Kidney (tissue), 14 donors: ENCODE results near the gene EPHB1. TPM values are rescaled to one million over a fixed set of nuclear protein-coding genes. Genes with fewer than 3 reads are reported as not detected.
"Not testable (repeated sequence)": the region's sequence is repeated elsewhere in the genome, so short reads cannot be mapped to it uniquely, and the experiment has no call there.

Experiments used
- DNase-seq, 5 donors: peaks; one replicate each; pipeline ENCODE4 v3.0.0-alpha.2; 2013 to 2020
- FAIRE-seq: peaks from 2 replicates; lab custom pipeline; 2012; peaks lifted over from hg19 to GRCh38; lab: Jason Lieb, UNC
- H3K27ac ChIP-seq, 2 donors: one replicate each; pipeline ENCODE4 v1.7.0; 2013; ENCODE audit warnings: low read depth in 2 of 2, low read length in 2 of 2, inconsistent platforms in 1 of 2
- H3K27me3 ChIP-seq: one replicate; pipeline ENCODE4 v1.7.1; 2013; ENCODE audit warnings: low read length, inconsistent platforms; ENCODE audit not compliant: control insufficient read depth, insufficient read depth
- H3K36me3 ChIP-seq, 3 donors: one replicate each; pipeline versions ENCODE4 v1.7.0 to v1.7.1; 2013; ENCODE audit warnings: low read length in 3 of 3, control low read depth in 1 of 3, inconsistent platforms in 1 of 3; ENCODE audit not compliant: insufficient read depth in 3 of 3, control insufficient read depth in 2 of 3
- H3K4me1 ChIP-seq, 3 donors: one replicate each; pipeline versions ENCODE4 v1.7.0 to v1.7.1; 2013; ENCODE audit warnings: low read length in 3 of 3, inconsistent platforms in 1 of 3, low read depth in 1 of 3; ENCODE audit not compliant: control insufficient read depth in 2 of 3, insufficient read depth in 2 of 3
- H3K4me3 ChIP-seq, 3 donors: one replicate each; pipeline versions ENCODE4 v1.7.0 to v1.8.1; 2013; ENCODE audit warnings: low read length in 3 of 3, control low read depth in 1 of 3, inconsistent platforms in 1 of 3
- H3K9ac ChIP-seq, 3 donors: one replicate each; pipeline versions ENCODE4 v1.7.0 to v1.7.1; 2013; ENCODE audit warnings: low read length in 3 of 3, control low read depth in 1 of 3, inconsistent platforms in 1 of 3
- H3K9me3 ChIP-seq, 3 donors: one replicate each; pipeline versions ENCODE4 v1.7.0 to v1.7.1; 2013; ENCODE audit warnings: low read length in 3 of 3, control low read depth in 1 of 3, inconsistent platforms in 1 of 3; ENCODE audit not compliant: control insufficient read depth in 2 of 3, insufficient read depth in 1 of 3
- intact Hi-C: fragments of 100-400 bp; cut with DNase I; formaldehyde crosslinking; loops from one replicate; pipeline ENCODE4 v1.11.1; 2022
- polyA plus RNA-seq: library from polyadenylated mRNA; stranded (reverse); fragments of 350-450 nt; fragmentation: Illumina TruSeq; extraction: RNeasy Lipid Tissue Mini Kit (QIAGEN cat#74804); gene quantifications from one replicate; pipeline ENCODE4 v1.2.3, GENCODE V29; 2014; ENCODE audit warnings: low read depth, low replicate concordance; ENCODE audit not compliant: insufficient read depth
- total RNA-seq: library from RNA; stranded (reverse); fragmentation: NEBNext Ultra II Directional; extraction: Animal tissue kit (Norgen Biotek cat#: 25700); gene quantifications from one replicate; pipeline ENCODE4 v1.2.1, GENCODE V29; 2021
- TF ChIP-seq, protein P1 (sequence below): IDR thresholded peaks from 3 replicates; pipeline ENCODE4 v1.5.1; 2012; ENCODE audit warnings: mild to moderate bottlenecking, moderate library complexity, borderline replicate concordance; ENCODE audit not compliant: insufficient read depth; ENCODE audit errors: extremely low read depth
- donor health status: control.
- donor health status: control.
- donor health status: control.
- donor health status: control.
- donor health status: control.
- donor health status: DM: yes; HTN: yes; CAD: no.
- donor health status: Normal renal cell carcinoma (clear cell type).

EPHB1 gene
- total and polyA plus RNA-seq, 2 donors from 2014 or later = 0.39 to 3.2 TPM

DNA sequence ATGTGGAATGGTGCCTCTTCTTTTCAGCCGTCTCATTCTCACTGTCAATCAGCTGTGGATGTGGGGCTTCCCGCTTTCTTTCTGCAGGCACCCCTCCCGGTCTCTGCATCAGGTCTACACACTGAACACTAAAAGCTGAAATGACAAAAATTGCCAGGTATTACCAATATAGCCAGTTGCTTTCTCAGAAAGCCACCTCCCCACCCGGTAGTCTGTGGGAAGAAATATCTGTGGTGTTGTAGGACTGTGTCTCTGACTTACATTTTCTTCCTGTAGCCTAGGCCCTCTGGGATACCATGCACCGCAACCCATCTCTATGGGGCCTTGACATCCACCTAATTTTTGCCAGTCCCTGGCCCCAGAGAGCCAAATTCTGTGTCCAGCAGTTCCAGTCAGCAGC, 19.2 kb upstream of the EPHB1 start:
- DNase-seq = no peak
- no peak for FAIRE-seq
- intact Hi-C loops = no loop called here

DNA sequence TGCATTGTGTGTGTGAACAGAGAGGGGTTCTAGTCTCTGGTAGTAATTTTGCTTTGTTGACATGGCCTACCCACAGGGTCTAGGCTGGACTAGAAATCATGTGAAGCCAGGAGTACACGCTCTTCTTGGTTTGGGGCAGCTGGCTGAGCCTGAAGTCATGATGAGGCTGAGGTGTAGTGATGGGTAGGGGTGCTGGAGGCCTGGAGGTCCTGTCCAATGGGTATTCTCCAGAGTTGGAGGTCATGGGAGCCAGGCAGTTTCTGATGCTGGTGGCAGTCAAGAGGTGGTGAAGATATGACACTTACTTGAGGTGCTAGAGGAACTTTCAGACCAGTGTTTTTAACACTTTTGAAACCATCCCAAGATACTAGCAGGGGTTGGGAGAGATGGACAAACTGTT, 18.5 kb upstream of the EPHB1 start:
- Histone ChIP-seq H3K4me3 (no peak overlapping the region), H3K9me3 (no peaks in the 10 kb centered on the region), H3K4me1 (no peaks in the 10 kb centered on the region), H3K27me3 (no peaks in the 10 kb centered on the region), H3K36me3 (no peaks in the 10 kb centered on the region), H3K27ac (no peak overlapping the region), H3K9ac (no peak overlapping the region)
- DNase-seq = no peak
- FAIRE-seq = no peak
- intact Hi-C loops = no loop called here
- TF ChIP-seq, protein P1, sequence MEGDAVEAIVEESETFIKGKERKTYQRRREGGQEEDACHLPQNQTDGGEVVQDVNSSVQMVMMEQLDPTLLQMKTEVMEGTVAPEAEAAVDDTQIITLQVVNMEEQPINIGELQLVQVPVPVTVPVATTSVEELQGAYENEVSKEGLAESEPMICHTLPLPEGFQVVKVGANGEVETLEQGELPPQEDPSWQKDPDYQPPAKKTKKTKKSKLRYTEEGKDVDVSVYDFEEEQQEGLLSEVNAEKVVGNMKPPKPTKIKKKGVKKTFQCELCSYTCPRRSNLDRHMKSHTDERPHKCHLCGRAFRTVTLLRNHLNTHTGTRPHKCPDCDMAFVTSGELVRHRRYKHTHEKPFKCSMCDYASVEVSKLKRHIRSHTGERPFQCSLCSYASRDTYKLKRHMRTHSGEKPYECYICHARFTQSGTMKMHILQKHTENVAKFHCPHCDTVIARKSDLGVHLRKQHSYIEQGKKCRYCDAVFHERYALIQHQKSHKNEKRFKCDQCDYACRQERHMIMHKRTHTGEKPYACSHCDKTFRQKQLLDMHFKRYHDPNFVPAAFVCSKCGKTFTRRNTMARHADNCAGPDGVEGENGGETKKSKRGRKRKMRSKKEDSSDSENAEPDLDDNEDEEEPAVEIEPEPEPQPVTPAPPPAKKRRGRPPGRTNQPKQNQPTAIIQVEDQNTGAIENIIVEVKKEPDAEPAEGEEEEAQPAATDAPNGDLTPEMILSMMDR = no peak

More for the DNA sequence above, 19.2 kb upstream of the EPHB1 start:
- Histone ChIP-seq H3K4me1 (no peaks in the 10 kb centered on the region), H3K9ac (no peak overlapping the region), H3K36me3 (no peaks in the 10 kb centered on the region), H3K27ac (no peak overlapping the region), H3K9me3 (no peaks in the 10 kb centered on the region), H3K27me3 (no peaks in the 10 kb centered on the region), H3K4me3 (no peak overlapping the region)
- TF ChIP-seq, protein P1 = no peak

DNA sequence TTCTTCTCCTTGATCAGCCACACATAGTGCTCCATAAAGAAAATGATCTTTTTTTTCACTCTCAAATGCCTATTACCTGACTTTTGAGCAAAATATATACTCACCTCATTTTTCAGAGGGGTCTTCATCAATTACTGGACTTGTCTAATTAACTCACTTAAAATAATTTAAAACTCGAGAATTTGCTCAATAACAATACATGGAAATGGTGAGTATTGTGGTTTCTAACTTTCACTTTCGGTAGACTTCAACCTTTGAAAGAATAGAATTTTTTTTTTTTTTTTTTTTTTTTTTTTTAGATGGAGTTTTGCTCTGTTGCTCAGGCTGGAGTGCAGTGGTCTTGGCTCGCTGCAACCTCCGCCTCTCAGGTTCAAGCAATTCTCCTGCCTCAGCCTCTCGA, 17.7 kb upstream of the EPHB1 start:
- Histone ChIP-seq H3K9ac (no peak overlapping the region), H3K4me3 (no peak overlapping the region), H3K4me1 (no peaks in the 10 kb centered on the region), H3K27ac (no peak overlapping the region), H3K9me3 (no peaks in the 10 kb centered on the region), H3K27me3 (no peaks in the 10 kb centered on the region), H3K36me3 (no peaks in the 10 kb centered on the region)
- TF ChIP-seq, protein P1 = no peak
- DNase-seq = no peak
- intact Hi-C loops = no loop called here
- FAIRE-seq = no peak

DNA sequence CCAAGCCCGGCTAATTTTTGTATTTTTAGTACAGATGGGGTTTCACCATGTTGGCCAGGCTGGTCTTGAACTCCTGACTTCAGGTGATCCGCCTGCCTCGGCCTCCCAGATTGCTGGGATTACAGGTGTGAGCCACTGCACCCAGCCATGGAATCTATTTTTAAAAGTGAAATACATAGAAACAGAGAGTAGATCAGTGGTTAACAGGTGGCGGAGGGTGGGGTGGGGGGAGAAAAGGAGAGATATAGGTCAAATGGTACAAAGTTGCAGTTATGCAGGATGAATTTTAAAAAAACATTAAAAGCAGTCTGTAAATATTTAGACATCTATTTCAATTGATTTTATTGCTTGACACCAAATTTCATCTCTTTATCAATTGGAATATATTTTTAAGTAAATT, 6.8 kb upstream of the EPHB1 start:
- H3K27ac ChIP-seq, H3K27me3 ChIP-seq, DNase-seq, H3K36me3 ChIP-seq, intact Hi-C loops, H3K9ac ChIP-seq, H3K9me3 ChIP-seq, FAIRE-seq, H3K4me1 ChIP-seq, H3K4me3 ChIP-seq: not testable (repeated sequence)
